H1 (cell line): ENCODE measurements around the gene POLR2I. TPM values are rescaled to one million over a fixed set of nuclear protein-coding genes. Genes with fewer than 3 reads are reported as not detected.

ENCODE experiments used
- CTCF ChIA-PET: fragments of 300-600 bp; sonication (Branson Sonifier 250); formaldehyde crosslinking; loops from one replicate; lab custom pipeline; 2021; ENCODE audit not compliant: partially characterized antibody; lab: Charles Lee
- POLR2A ChIA-PET: fragments of 300-600 bp; sonication (Branson Sonifier 250); formaldehyde crosslinking; loops from one replicate; lab custom pipeline; 2021; ENCODE audit warnings: inconsistent platforms; ENCODE audit not compliant: partially characterized antibody; lab: Charles Lee
- DNase-seq, 2 experiments: peaks; one replicate each; pipeline versions ENCODE4 v3.0.0 to v3.0.0-alpha.2; 2010 to 2022; ENCODE audit warnings: low spot score in 2 of 2, low read depth in 1 of 2, mixed read lengths in 1 of 2
- FAIRE-seq: peaks from 2 replicates; lab custom pipeline; 2011; peaks lifted over from hg19 to GRCh38; lab: Jason Lieb, UNC
- H2AFZ ChIP-seq: 2 replicates; pipeline ENCODE4 v1.8.1; 2012; ENCODE audit warnings: low read length, inconsistent platforms
- H2AK5ac ChIP-seq: 2 replicates; pipeline ENCODE4 v1.6.1; 2013; ENCODE audit warnings: low read depth, low read length
- H2BK120ac ChIP-seq: replicated peaks from 2 replicates; pipeline ENCODE3; 2013; ENCODE audit warnings: low read depth, low read length, inconsistent platforms
- H2BK12ac ChIP-seq: 2 replicates; pipeline ENCODE4 v1.6.1; 2013; ENCODE audit warnings: low read depth, low read length
- H2BK15ac ChIP-seq: 2 replicates; pipeline ENCODE4 v1.6.1; 2013; ENCODE audit warnings: low read length
- H2BK20ac ChIP-seq: 2 replicates; pipeline ENCODE4 v1.6.1; 2013; ENCODE audit warnings: low read length
- H2BK5ac ChIP-seq: 2 replicates; pipeline ENCODE4 v1.6.1; 2013; ENCODE audit warnings: low read depth, low read length
- H3K14ac ChIP-seq: 2 replicates; pipeline ENCODE4 v1.6.1; 2013; ENCODE audit warnings: inconsistent platforms; ENCODE audit not compliant: insufficient read length
- H3K18ac ChIP-seq: 2 replicates; pipeline ENCODE4 v1.6.1; 2013; ENCODE audit warnings: low read length; ENCODE audit errors: extremely low read depth
- H3K23ac ChIP-seq: 2 replicates; pipeline ENCODE4 v1.6.1; 2013; ENCODE audit warnings: inconsistent platforms; ENCODE audit not compliant: insufficient read length
- H3K23me2 ChIP-seq: 2 replicates; pipeline ENCODE4 v1.6.1; 2013; ENCODE audit warnings: low read depth, low read length
- H3K27ac ChIP-seq: 2 replicates; pipeline ENCODE4 v1.6.1; 2011; ENCODE audit warnings: low read depth, low read length, inconsistent platforms
- H3K27me3 ChIP-seq, 4 experiments: replicated peaks in 1 of 4; 1 replicate in 1 of 4; 2 replicates in 3 of 4; pipeline versions ENCODE4 v1.6.1 to v1.8.1; 2011 to 2013; ENCODE audit warnings: low read length in 3 of 4, mild to moderate bottlenecking in 3 of 4, inconsistent platforms in 2 of 4, mixed read lengths in 2 of 4, moderate library complexity in 1 of 4; ENCODE audit not compliant: control insufficient read depth in 3 of 4, insufficient read depth in 3 of 4; ENCODE audit errors: extremely low read depth in 1 of 4
- H3K36me3 ChIP-seq, 4 experiments: 2 replicates each; pipeline versions ENCODE4 v1.6.1 to v1.8.1; 2011 to 2013; ENCODE audit warnings: mild to moderate bottlenecking in 4 of 4, low read length in 3 of 4, moderate library complexity in 2 of 4, control low read depth in 1 of 4, inconsistent platforms in 1 of 4; ENCODE audit not compliant: insufficient read depth in 4 of 4, control insufficient read depth in 2 of 4
- H3K4ac ChIP-seq: replicated peaks from 2 replicates; pipeline ENCODE3; 2013; ENCODE audit warnings: low read length, low read depth, mixed read lengths, inconsistent platforms; ENCODE audit not compliant: insufficient read length
- H3K4me1 ChIP-seq, 4 experiments: replicated peaks in 1 of 4; 1 replicate in 1 of 4; 2 replicates in 3 of 4; pipeline versions ENCODE4 v1.6.1 to v1.8.1; 2011 to 2013; ENCODE audit warnings: low read length in 3 of 4, inconsistent platforms in 2 of 4, mixed read lengths in 1 of 4; ENCODE audit not compliant: insufficient read depth in 4 of 4, control insufficient read depth in 3 of 4
- H3K4me2 ChIP-seq, 2 experiments: 2 replicates each; pipeline versions ENCODE4 v1.6.1 to v1.8.1; 2011 to 2013; ENCODE audit warnings: low read depth in 2 of 2, low read length in 2 of 2, control low read depth in 1 of 2, inconsistent platforms in 1 of 2, mild to moderate bottlenecking in 1 of 2; ENCODE audit not compliant: insufficient read depth in 1 of 2
- H3K4me3 ChIP-seq, 4 experiments: fragments of 200-600, 300-600 bp in 1 of 4; sonication (generic), shearing (Covaris generic), sonication (Bioruptor Twin) in 1 of 4; 2 replicates each; pipeline versions ENCODE4 v1.5.1 to v1.8.1; 2011 to 2016; ENCODE audit warnings: low read length in 4 of 4, low read depth in 3 of 4, control low read depth in 2 of 4, inconsistent platforms in 2 of 4, mild to moderate bottlenecking in 2 of 4, mixed read lengths in 1 of 4, moderate library complexity in 1 of 4; ENCODE audit not compliant: insufficient read depth in 2 of 4; ENCODE audit errors: extremely low read depth in 1 of 4
- H3K56ac ChIP-seq: replicated peaks from 2 replicates; pipeline ENCODE3; 2013; ENCODE audit warnings: low read depth, mild to moderate bottlenecking, mixed read lengths, low read length, inconsistent platforms; ENCODE audit not compliant: insufficient read length
- H3K79me1 ChIP-seq: 2 replicates; pipeline ENCODE4 v1.6.1; 2013; ENCODE audit warnings: low read depth, low read length, control low read depth
- H3K79me2 ChIP-seq, 2 experiments: 2 replicates each; pipeline versions ENCODE4 v1.6.1 to v1.8.1; 2012 to 2013; ENCODE audit warnings: low read length in 2 of 2, mild to moderate bottlenecking in 2 of 2, inconsistent platforms in 1 of 2; ENCODE audit not compliant: insufficient read depth in 2 of 2, control insufficient read depth in 1 of 2
- H3K9ac ChIP-seq, 4 experiments: replicated peaks in 1 of 4; 1 replicate in 1 of 4; 2 replicates in 3 of 4; pipeline versions ENCODE4 v1.6.1 to v1.8.1; 2011 to 2013; ENCODE audit warnings: low read depth in 3 of 4, low read length in 3 of 4, control low read depth in 2 of 4, mild to moderate bottlenecking in 2 of 4, moderate library complexity in 2 of 4, inconsistent platforms in 1 of 4; ENCODE audit errors: extremely low read depth in 1 of 4
- H3K9me3 ChIP-seq, 2 experiments: 2 replicates each; pipeline versions ENCODE4 v1.6.1 to v1.8.1; 2012 to 2013; ENCODE audit warnings: mild to moderate bottlenecking in 2 of 2, moderate library complexity in 2 of 2, control low read depth in 1 of 2, inconsistent platforms in 1 of 2, low read depth in 1 of 2, low read length in 1 of 2, mixed read lengths in 1 of 2; ENCODE audit not compliant: insufficient read depth in 2 of 2
- H4K20me1 ChIP-seq, 2 experiments: replicated peaks in 1 of 2; 2 replicates each; pipeline versions ENCODE3 to v1.8.1; 2011 to 2013; ENCODE audit warnings: inconsistent platforms in 2 of 2, low read length in 2 of 2, mild to moderate bottlenecking in 1 of 2; ENCODE audit not compliant: insufficient read depth in 2 of 2, control insufficient read depth in 1 of 2
- H4K5ac ChIP-seq: 2 replicates; pipeline ENCODE4 v1.6.1; 2013; ENCODE audit warnings: low read length, low read depth, mixed read lengths, inconsistent platforms; ENCODE audit not compliant: insufficient read length
- H4K8ac ChIP-seq: 2 replicates; pipeline ENCODE4 v1.8.0; 2013; ENCODE audit warnings: mild to moderate bottlenecking, moderate library complexity, low read length, inconsistent platforms; ENCODE audit not compliant: insufficient read depth; ENCODE audit errors: extremely low read depth
- H4K91ac ChIP-seq: replicated peaks from 2 replicates; pipeline ENCODE3; 2013; ENCODE audit warnings: low read length, mixed read lengths, inconsistent platforms; ENCODE audit not compliant: insufficient read length
- BRCA1 ChIP-seq: IDR thresholded peaks from 2 replicates; pipeline ENCODE4 v1.6.1; 2012; ENCODE audit warnings: low read depth, low read length, improper control_type of control experiment
- HDAC2 ChIP-seq, 2 experiments: fragments of 300-600 bp in 1 of 2; sonication (generic) in 1 of 2; IDR thresholded peaks; 2 replicates each; pipeline ENCODE4 v1.6.1; 2011 to 2012; ENCODE audit warnings: low read depth in 2 of 2, low read length in 2 of 2, mild to moderate bottlenecking in 2 of 2, moderate library complexity in 2 of 2, borderline replicate concordance in 1 of 2, inconsistent platforms in 1 of 2
- NRF1 ChIP-seq: IDR thresholded peaks from 2 replicates; pipeline ENCODE4 v1.6.1; 2011; ENCODE audit warnings: mild to moderate bottlenecking, low read depth, low read length, improper control_type of control experiment
- SIN3A ChIP-seq, 2 experiments: IDR thresholded peaks in 1 of 2; conservative IDR thresholded peaks in 1 of 2; 2 replicates each; pipeline ENCODE4 v1.6.1; 2011 to 2012; ENCODE audit warnings: low read length in 2 of 2, improper control_type of control experiment in 1 of 2, low read depth in 1 of 2, mild to moderate bottlenecking in 1 of 2
- SP1 ChIP-seq: IDR thresholded peaks from 2 replicates; pipeline ENCODE4 v1.6.1; 2011; ENCODE audit warnings: low read depth, low read length
- SP4 ChIP-seq: IDR thresholded peaks from 2 replicates; pipeline ENCODE4 v1.6.1; 2012; ENCODE audit warnings: low read length, inconsistent platforms
- SUZ12 ChIP-seq: fragments of 200-600 bp; sonication (generic); IDR thresholded peaks from 2 replicates; pipeline ENCODE4 v1.6.1; 2012; ENCODE audit warnings: mild to moderate bottlenecking, inconsistent platforms, low read length, moderate library complexity, mixed read lengths
- TAF1 ChIP-seq: IDR thresholded peaks from 2 replicates; pipeline ENCODE4 v1.6.1; 2011; ENCODE audit warnings: mild to moderate bottlenecking, low read depth, low read length
- TAF7 ChIP-seq: optimal IDR thresholded peaks from 2 replicates; pipeline ENCODE3; 2011; ENCODE audit warnings: low read depth, mild to moderate bottlenecking, inconsistent platforms, low read length, moderate library complexity, borderline replicate concordance
- WGBS, 2 experiments: shearing (Covaris generic) in 1 of 2; methylation state at CpG; one replicate each; pipeline versions ENCODE4 v1.1.6 to v1.1.7; 2013 to 2015; ENCODE audit warnings: low lambda C conversion rate in 2 of 2, mixed read lengths in 2 of 2, inconsistent platforms in 1 of 2, low coverage in 1 of 2, missing lambda C conversion rate in 1 of 2; ENCODE audit not compliant: insufficient replicate concordance in 2 of 2, insufficient coverage in 1 of 2, insufficient read length in 1 of 2; ENCODE audit errors: extremely low coverage in 1 of 2, missing lambda C conversion rate in 1 of 2; 5-methylcytosine and 5-hydroxymethylcytosine counted together
- polyA plus RNA-seq, 7 experiments: library from polyadenylated mRNA; depleted of rRNA in 3 of 7; stranded (reverse) in 5 of 7; unstranded in 2 of 7; fragments of >200 nt in 5 of 7; fragments of 200-250 nt in 2 of 7; gene quantifications; 1 replicate in 5 of 7; 2 replicates in 1 of 7; 4 replicates in 1 of 7; pipeline versions ENCODE4 v1.2.1 to v1.2.3, GENCODE V29; 2011 to 2013; ENCODE audit warnings: missing spikeins in 2 of 7, mixed read lengths in 2 of 7
- total RNA-seq: library from RNA; stranded (reverse); fragmentation: NEBNext Ultra II Directional; extraction: Animal tissue kit (Norgen Biotek cat#: 25700); gene quantifications from 2 replicates; pipeline ENCODE4 v1.2.1, GENCODE V29; 2021

POLR2I gene
- total and polyA plus RNA-seq, 2 of the 8 experiments (the other 6 are each of a cell fraction or from before 2014, with no cell fraction given), result 143 to 150 TPM

DNA sequence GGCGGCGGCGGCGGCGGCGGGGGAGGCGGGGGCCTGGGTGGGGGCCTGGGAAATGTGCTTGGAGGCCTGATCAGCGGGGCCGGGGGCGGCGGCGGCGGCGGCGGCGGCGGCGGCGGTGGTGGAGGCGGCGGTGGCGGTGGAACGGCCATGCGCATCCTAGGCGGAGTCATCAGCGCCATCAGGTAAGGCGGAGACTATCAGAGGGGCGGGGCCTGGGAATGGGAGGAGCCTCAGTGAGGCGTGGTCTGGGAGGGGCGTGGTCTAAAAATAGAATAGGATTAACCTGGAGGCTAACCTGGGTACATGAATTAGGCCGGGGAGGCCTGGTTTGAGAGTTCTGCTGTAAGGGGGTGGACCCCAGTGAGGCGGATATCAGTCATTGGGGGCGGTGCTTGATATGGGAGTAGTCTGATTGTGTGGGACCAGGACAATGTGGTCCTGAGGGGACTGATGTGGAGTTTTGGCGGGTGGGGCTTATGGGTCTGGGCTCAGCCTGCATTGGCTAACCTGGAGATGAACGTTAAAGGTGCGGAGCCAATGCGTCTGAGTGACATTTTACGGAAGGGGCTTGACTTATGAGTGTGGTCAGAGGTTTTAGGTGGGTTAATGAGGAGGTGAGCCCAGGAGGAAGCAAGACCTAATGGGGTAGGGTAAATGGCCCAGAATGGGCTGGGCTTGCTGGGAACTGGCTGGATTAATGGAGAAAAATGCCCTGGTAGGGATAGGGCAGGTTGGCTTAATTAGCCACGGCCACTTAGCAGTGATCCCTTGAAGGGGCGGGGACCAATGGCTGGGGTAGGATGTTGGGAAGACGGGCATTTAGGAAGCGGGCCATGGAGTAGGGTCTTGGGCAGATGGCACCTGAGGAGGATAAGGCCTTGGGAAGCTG is 26.6 kb upstream of the POLR2I start:
- Histone ChIP-seq H3K79me1 (peaks cover 3% of the 10 kb centered on the region), H3K27me3 (no peaks in the 10 kb centered on the region), H4K20me1 (peaks cover 0 to 8% of the 10 kb centered on the region in 2 experiments), H4K8ac (no peak overlapping the region), H2BK15ac (no peak overlapping the region; the same call in 1 of the 2 replicates), H3K4me1 (peaks cover 0 to 6% (median 5%) of the 10 kb centered on the region in 4 experiments; a peak in 3 of 7 replicates), H3K9ac (peak overlapping the region in 2 of 4 experiments; percentile 41 to 71; a peak in 3 of 7 replicates), H3K79me2 (peaks cover 0 to 12% of the 10 kb centered on the region in 2 experiments; a peak in 1 of 4 replicates), H4K91ac (no peak overlapping the region), H2AK5ac (peak overlapping the region; percentile 82; the same call in 1 of the 2 replicates), H3K36me3 (peaks cover 14 to 31% (median 29%) of the 10 kb centered on the region in 4 experiments), H3K56ac (peak overlapping the region; percentile 42), H2BK12ac (no peak overlapping the region), H3K18ac (no peak overlapping the region; the same call in none of the 2 replicates), H3K4ac (peak overlapping the region; percentile 7), H2BK120ac (no peak overlapping the region), H3K23ac (no peak overlapping the region), H3K27ac (peak overlapping the region; percentile 43; the same call in 1 of the 2 replicates), H2AFZ (no peak overlapping the region), H3K23me2 (peaks cover 13% of the 10 kb centered on the region; the same call in 1 of the 2 replicates), H2BK5ac (peak overlapping the region; percentile 60; the same call in 1 of the 2 replicates), H3K4me2 (peak overlapping the region; percentile 95 to 96), H3K9me3 (no peaks in the 10 kb centered on the region), H3K4me3 (peak overlapping the region; percentile 89 to 98 (median 97)), H4K5ac (no peak overlapping the region), H3K14ac (no peak overlapping the region), H2BK20ac (no peak overlapping the region)
- 23% methylated on average over 13 of the region's 42 CpGs; no CpG with 5 or more reads in 1 of the 2 experiments for WGBS, 2 experiments
- FAIRE-seq (peak; percentile 74), DNase-seq (peak; percentile 90 to 99)
- no peak for TF ChIP-seq SUZ12
- TF ChIP-seq SIN3A (conservative IDR thresholded peaks at IDR 0.05 in 1 of 2, IDR thresholded peaks at IDR 0.05 in 1 of 2; ENCODE audit: low read depth in 1 of 2, low read length in 2 of 2), result 0 out of 4 replicates have a peak, but pooled peaks of 1 of the 2 experiments have one; percentile 9
- TF ChIP-seq TAF7, result no peak
- TF ChIP-seq BRCA1, result no peak
- peak; percentile 15; the same call in 1 of the 2 replicates for TF ChIP-seq NRF1
- TF ChIP-seq HDAC2 (IDR thresholded peaks at IDR 0.05; ENCODE audit: borderline replicate concordance in 1 of 2, low read depth in 2 of 2, low read length in 2 of 2), result 0 out of 4 replicates have a peak, but pooled peaks of 1 of the 2 experiments have one; percentile 6
- TF ChIP-seq SP4, result 0 out of 2 replicates have a peak, but pooled peaks have one; percentile 20
- 0 out of 2 replicates have a peak, but pooled peaks have one; percentile 65 for TF ChIP-seq SP1
- 0 out of 2 replicates have a peak, but pooled peaks have one; percentile 32 for TF ChIP-seq TAF1
- ChIA-PET CTCF (interaction anchor here (1.3 to 1.5 kb wide), 3 partner anchors 12 to 23 kb away, joined by 3 to 5 read pairs (median 4); no protein-coding TSS in a partner anchor), POLR2A (interaction anchor here (1.0 to 2.3 kb wide), 8 partner anchors 10 to 87 kb away, joined by 3 to 13 read pairs (median 6); partner anchors contain the start of genes COX7A1, THAP8, WDR62 and ZNF146)
